Measurements from ENCODE around the gene DACH2.

DACH2 gene

DNA sequence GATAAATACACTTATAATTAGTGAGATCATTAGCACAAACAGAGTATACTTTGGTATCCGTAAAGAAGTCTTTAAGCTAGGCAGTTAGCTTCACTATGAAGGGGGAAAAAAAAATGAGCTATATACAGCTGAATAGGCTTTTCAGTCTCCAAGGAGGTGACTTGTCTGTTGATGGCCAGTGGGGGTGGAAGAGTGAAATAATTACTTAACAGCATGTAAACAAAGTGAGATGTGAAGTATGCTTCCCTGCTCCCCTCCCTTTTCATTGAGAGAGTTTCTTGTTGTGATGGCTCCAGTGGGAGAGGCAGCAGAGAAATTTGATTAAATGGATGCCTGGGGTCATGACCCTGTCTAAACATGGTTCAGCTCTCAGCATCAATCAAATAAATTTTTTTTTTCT, 180.9 kb downstream of the DACH2 start:
- no peak for DNase-seq

DNA sequence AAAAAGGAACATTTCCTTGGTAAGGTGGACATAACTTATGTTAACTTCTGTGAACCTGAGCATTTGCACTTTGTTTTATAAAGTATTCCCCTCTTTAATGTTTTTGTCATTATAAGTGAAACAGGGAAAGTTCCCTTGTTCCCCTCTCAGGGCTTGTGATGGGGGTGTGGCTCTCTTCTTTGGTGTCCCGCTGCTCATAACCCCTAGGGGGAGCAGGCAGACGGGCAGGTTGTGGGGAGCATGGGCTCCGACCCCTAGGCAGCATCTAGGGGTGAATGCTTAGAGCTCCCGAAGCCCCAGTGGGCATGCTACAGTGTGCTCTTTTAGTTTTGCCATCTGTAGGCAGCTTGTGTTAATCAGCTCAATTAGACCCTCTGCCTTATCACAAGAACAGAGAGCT, 200.4 kb downstream of the DACH2 start:
- DNase-seq = no peak

DNA sequence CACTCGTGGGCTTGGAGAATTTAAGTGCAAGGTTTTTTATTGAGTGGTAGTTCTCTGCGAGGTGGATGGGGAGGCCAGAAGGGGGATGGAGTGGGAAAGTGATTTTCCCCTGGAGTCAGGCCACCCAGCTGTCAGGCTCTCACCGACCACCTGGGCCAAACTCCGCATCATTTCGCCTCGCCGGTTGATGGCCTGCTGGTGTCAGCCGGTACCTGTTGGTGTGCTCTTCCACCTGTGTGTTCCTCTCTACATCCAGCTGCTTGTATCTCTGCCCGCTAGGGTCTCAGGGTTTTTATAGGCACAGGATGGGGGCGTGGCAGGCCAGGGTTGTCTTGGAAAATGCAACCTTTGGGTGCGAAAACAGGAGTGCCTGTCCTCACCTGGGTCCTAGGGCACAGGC, 200.9 kb downstream of the DACH2 start:
- DNase-seq = no peak

DNA sequence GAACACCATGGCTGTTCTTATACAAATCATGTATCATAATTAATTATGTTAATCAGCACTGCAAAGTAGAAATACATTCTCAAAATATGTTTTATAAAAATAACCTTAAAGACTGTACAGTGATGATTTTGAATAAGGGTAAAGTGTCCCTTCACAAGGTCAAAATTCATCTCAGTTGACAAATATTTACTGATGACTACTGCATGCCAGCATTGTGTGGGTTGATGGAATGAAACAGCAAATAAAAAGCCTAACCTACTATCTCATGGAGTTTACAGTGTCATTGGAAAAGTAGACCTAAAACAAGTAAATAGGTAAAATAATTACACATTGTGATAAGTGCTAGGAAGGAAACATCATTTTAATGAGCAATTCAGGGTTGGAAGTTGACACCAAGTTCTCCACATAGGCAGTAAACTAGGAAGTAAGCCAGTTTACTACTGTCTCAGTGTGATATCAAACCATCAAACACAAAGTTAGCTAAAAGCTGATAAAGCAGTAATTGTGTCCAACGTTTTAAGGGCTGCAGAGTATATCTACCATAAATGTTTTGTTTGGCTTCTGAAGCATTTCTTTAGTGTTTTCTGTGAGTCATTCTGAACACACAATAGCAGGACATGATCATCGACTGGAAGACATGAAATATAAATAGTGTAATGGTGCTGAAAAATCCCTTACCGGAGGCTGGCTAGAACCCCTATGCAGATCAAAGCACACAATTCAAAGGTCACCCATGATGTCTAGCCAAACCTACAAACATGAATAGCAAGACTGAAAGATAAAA, 221.8 kb downstream of the DACH2 start:
- DNase-seq = no peak

DNA sequence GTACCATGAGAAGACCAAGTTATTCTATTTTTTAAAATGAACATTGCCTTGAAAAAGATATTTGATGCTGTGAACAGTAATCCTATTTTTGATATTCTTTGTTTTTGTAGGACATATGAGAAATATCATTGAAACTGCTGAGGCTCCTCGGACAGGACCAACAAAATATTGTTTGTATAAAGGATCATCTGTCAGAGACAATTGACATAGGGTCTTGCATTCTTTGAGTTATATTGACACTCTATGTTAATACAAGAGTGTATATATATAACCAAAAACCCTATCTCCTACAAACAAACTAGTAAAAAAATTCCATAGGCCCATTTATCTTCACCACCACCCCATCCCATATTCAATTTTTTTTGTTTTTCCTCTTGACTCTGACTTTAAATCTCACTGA, 222.7 kb downstream of the DACH2 start:
- DNase-seq = no peak

DNA sequence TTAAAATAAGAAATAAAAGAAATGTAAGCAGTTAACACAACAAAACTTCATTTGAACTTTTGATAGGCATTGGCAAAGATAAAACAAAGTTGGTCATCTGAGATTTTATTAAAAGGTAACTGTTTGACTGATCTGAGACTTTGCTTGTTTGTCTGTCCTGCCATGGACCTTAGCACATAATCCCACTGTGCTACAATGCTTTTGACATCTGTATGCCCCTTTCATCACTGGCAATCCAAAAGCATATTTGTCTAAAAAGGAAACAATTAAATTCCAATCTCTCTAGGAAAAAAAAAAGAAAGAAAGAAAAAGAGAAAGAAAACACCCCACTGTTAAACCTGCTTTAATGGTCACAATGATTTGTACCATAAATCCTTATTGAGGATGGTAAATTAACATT, 231.0 kb downstream of the DACH2 start:
- no peak for DNase-seq

DNA sequence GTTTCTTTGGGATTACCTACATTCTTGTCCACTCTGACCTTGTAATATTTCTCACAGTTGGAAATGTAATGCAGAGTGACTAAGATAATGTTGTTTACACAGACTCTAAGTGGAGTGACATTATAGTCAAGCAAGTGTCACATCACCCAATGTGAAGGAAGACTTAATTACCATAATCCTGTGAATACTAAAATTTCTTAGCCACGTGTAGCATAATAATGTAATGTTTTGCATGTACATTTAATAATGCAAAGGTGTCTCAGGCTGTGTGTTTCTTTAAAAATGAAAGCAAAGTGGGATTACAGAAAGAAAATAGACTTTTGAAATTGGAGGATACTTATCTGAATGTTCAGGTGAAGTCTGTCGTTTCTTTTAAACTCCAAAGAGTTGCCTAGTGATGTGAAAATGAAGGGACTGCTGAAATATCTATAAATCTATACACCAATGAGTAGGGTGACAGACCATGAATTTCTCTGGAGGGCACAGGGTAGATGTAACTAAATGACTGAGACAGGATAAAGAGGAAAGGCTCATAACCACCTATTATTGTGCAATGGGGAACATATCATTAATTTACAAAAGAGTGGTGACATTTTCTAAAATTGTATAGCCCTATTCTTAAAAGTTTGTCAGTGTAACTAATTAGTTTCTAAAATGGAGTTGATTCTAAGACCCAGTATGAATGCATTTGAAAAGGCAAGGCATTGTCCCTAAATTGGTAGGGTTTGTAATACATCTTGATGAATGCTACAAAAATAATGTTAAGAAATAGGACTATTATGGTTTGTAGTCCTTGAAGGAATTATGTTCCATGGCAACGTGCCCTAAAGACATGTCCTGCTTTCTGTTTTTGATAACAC, 235.7 kb downstream of the DACH2 start:
- DNase-seq = no peak

DNA sequence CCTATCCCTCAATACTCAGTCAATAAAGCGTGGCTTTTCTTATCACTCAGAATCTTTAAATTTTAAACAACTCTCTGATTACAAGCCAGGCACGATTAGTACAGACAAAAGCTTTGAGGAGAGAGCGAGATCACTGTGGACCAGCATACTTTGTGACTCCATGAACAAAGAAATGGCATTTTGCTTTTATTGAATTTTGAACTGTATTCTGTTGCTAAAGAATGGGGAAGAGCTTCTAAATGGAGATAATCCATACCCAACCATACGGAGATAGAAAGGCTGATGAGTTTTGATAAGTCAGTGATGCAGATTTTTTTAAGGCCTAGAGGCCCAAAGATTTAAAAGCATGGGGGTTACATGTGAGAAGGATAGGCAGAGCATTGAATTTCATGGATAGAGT, 259.1 kb downstream of the DACH2 start:
- no peak for DNase-seq

DNA sequence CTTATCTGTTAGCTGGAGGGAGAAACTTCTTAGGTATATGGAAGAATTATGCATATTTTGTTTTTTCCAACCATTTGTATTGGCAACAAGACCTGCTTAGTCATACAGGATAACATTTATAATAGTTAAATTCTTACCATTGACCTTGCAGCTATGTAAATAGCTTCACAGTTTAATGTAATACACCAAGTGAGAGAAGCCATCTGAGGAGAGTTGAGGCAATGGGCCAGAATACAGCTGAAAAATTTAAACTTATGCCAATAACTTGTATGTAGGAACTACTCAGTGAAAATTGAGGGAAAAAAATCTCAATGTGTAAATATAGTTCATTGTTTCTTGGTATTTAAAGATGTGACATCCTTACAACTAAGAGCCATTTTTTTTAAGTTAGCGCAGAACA, 273.5 kb downstream of the DACH2 start:
- no peak for DNase-seq

DNA sequence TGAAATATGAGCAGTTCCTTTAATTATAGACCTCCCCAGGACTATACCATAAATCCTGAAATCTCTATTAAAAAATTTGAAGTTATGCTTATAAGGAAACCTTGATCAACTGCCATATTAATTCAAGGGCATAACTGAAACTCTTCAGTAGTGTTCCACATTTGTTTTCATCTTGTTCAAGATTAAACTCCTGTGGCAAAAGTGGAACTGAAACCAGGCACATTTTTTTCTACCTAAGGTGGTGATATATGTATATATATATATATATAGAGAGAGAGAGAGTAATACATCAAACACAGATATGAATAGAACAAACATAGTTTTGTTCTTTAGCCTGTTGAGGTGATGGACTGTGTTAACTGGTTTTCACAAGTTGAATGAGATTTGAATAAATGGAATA, 287.9 kb downstream of the DACH2 start:
- no peak for DNase-seq

DNA sequence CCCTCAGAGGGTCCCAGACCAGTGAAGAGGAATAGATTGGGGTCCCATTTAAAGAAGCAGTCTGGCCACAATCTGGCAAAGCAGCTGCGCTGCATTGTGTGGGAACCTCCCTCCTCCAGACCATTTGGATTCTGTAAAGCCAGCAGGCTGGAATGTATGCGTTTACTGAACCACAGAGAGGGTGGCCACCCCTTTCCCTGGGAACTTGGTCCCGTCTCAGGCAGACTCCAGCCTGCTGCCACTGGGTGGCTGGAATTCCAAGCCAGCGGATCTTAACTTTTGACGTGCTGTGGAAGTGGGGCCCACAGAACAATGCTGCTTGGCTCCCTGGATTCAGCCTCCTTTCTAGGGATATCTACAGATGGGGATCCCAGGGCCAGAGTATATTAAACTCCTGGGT, 307.2 kb downstream of the DACH2 start:
- no peak for DNase-seq

DNA sequence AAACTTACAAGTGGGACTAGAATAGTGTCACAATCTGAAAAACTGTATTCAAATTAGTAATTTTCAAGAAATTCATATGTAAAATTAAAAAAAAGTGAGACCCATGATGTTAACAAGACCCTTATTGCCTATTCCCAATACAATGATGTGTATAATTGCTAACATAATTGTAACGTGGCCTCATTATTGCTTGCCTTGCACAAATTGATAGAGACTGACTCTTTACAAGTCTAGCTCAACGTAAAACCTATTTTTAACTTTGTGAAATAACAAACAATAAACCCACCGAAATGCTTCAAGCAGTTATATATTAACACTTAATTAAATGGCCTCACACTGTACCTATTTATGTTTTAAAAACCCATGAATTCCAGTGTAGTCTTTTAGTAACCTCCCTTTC, 312.5 kb downstream of the DACH2 start:
- no peak for DNase-seq

DNA sequence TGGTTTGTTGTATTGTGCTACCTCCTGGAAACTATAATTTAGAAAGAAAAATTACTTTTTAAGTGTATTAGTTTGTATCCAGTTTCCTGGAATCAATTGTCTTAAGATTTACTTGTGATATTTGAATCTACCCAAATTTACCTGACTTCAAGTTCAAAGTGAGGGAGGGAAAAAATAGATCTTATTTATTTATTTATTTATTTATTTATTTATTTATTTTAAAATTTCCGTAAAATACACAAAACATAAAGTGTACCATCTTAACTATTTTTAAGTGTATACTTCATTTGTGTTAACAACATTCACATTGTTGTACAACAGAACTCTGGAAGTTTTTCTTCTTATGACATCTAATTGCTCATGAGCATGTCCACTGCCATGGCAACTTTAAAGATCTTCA, 356.0 kb downstream of the DACH2 start:
- DNase-seq = no peak

DNA sequence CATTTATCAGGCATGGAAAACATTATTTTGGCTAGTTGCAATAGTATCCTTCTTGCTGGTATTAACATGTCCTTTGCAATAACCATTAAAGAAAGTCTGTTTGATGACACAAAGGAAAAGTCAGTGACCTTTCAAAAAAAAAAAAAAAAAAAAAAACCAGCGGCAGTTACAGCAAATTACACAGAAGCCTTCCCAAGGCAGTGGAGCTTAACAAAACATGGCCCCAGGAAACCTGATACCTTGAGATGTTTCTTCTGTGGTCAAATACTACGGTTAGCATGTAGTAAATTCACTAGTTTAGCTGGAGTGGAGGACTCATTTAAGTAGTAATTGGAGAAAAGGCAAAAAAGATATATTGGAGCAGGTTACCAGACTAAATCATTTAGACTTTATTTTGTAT, 359.1 kb downstream of the DACH2 start:
- no peak for DNase-seq

DNA sequence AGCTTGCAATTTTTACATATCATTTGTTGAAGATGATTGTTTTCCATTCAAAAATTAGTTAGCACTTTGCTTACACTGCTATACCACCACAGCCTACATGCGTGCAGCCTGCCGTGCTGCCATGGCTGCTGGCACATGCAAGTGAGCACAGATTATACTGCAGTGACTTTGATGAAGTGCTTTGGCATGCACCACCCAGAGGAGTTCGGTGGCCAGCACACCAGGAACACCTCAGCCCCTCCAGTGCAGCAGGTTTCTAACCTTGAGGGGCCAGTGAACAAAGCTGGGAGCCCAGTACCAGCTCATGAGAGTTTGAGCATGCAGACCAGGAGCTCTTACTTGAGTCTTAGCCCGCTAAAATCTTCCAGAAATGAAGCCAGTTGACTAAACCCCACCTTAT, 431.5 kb downstream of the DACH2 start:
- no peak for DNase-seq

DNA sequence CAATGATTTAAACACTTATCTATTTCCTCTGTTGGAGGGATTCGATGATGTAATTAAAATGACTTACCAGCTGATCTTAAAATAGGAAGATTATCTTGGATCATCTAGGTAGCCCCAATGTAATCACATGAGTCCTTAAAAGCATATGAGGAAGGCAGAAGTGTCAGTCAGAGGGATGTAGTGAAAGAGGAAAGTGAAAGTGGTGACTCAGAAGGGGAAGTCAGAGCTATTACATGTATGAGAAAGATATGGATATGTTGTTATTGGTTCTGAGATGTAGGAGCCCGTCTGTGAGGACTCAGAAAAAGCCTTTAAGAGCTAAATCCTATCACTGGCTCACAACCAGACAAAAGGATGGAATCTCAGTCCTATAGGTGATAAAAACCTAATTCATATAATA, 456.4 kb downstream of the DACH2 start:
- DNase-seq = no peak

DNA sequence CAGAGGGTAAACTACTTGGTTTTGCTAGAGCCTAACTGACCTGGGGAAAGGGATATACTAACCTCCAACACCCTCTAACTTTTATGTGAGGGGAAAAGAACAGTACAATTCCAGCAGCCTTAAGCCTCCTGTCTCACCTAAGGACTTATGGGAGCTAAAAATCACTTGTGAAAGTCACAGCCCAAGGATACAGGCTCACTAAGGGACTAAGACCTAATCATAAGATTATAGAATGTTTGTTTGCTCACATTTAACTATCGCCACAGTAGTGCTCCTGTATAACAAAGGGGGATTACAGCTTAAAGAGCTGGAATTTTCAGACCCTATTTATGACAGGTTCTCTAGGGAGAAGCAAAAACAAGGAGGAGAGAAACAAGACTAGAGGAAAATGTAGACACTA, 548.7 kb downstream of the DACH2 start:
- DNase-seq = no peak

DNA sequence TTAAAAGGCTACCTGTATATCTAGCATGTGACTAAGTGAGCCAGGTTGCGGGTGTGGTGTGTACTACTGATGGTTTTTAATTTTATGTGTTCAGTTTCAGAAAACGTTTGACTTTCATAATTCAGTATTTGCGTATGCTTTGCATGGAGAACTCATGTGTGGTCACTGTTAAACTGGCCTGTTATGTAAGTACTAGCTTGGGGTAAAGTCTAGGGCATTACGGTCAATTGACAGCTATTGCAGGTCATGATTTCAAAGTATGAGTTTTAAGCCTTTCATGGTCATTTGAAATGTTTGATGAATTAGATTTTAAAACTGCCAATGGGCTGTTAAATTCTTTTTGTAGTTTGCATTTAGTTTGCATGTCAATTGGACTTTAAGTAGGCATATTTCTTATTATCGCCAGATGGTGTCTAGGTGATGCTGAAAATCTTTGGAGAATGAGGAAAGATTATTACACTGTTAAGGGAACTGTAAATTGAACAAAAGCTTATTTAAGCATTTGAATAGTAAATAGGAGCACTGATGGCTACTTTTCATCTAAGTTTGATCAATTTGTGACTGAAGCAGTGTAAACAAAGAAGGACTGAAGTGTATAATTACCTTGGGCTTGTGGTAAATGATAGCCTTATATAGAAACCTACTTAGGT, 563.4 kb downstream of the DACH2 start:
- DNase-seq = no peak

DNA sequence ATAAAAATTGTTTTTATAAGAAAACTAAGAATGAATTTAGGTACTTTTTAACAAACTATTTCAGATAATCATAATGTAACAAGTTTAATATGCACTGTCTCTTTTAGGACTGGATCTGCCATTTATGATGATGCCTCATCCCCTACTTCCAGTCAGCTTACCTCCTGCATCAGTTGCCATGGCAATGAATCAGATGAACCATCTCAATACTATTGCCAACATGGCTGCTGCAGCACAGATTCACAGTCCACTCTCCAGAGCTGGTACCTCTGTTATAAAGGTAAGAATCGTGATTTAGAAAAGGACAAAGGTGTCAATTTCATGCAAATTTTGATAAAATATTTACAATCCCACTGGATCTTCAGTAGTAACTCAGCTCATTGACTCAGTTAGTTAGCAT, 566.2 kb downstream of the DACH2 start:
- no peak for DNase-seq

DNA sequence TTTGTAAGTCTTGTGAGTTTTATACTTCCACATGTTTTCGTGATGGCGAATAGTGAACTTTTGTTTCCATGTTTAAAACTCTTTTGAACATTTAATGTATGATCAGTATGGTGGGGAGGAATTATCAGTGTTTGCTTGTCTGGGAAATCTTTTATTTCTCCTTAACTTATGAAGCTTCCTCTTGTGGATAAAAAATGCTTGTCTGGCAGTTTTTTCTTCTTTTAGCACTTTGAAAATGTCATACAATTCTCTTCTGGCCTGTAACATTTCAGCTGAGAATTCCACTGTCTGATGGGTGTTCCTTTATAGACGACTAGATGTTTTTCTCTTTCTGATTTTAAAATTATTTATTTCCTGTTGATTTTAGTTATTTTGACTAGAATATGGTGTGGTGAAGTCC, 576.0 kb downstream of the DACH2 start:
- DNase-seq = no peak

DNA sequence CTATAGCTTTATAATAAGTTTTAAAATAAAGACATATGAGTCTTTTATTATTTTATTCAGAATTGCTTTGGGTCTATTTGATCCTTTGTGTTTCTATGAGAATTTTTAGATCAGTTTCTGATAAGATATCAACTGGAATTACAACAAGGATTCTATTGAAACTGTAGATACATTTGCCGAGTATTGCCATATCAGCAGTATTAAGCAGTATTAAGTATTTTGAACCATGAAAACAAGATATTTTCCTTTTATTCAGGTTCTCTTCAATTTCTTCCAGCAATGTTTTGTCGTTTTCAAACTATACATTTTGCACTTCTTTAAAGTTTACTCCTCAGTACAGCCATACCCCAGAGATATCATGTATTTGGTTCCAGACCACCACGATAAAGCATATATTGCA, 598.8 kb downstream of the DACH2 start:
- DNase-seq = no peak

DNA sequence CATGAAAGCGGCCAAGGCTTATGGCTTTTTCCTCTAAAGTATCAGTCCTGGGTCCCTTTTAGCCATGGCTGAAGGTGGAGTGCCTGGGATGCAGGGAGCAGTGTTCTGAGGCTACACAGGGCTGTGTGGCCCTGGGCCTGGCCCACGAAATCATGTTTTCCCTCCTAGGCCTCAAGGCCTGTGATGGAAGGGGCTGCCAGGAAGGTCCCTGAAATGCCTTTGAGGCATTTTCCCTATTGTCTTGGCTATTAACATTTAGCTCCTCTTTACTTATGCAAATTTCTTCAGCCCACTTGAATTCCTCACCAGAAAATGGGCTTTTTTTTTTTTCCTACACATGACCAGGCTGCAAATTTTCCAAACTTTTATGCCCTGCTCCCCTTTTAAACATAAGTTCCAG, 657.0 kb downstream of the DACH2 start:
- no peak for DNase-seq

DNA sequence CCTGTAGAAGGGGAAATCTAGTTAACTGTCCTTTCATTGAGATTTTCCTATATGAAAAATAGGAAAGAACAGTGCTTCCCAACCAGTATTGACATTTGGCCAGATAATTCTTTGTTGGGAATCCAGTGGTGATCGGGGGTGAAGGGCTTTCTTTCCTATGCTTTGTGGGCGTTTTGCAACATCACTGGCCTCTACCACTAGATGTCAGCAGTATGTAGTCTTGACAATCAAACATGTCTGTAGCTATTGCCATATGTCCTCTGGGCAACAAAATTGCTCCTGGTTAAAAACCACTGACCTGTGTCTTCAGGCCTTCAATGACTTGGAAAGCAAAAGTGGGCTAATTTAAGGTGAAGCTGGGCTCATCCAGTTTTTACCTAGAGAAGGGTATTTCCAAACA, 658.5 kb downstream of the DACH2 start:
- DNase-seq = no peak

DNA sequence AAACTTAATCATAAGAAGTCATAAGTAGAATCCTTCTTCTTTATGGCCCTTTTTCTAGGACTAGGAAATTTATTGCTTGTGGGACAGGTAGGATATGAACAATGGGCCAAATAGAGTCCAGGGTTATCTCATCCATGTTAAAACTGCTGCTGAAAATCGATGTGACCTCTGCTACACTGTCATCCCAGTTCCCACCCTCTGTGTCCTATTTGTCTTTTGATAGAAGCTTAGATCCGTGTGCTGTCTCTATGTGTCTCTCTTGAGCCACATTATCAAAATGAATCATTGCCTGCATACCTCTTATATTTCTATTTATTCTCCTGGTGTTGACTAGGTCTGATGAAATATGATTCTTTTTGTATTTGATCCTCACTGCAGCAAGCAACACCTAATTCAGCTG, 661.4 kb downstream of the DACH2 start:
- no peak for DNase-seq

Measured in CD4-positive, alpha-beta T cell treated with Interferon alpha-2 for 1 hour (primary cell).